Gastrocnemius medialis (tissue), 4 donors: Measurements from ENCODE around the gene STON1. TPM values are rescaled to one million over a fixed set of nuclear protein-coding genes. Genes with fewer than 3 reads are reported as not detected.

Source experiments
- ATAC-seq, 2 donors: fragments of 150-250 bp; one replicate each; pipeline ENCODE4 v1.9.1; 2016
- DNase-seq, 2 donors: peaks; one replicate each; pipeline ENCODE4 v3.0.0-alpha.2; 2019
- H3K27ac ChIP-seq, 4 donors: fragments of 200-600 bp; sonication (generic); 1 replicate in 1 of 4; 2 replicates in 3 of 4; pipeline ENCODE4 v1.5.1; 2016 to 2018; ENCODE audit warnings: mild to moderate bottlenecking in 2 of 4, moderate library complexity in 1 of 4
- H3K27me3 ChIP-seq, 3 donors: fragments of 200-600 bp; sonication (generic) in 2 of 3; 1 replicate in 1 of 3; 2 replicates in 2 of 3; pipeline versions ENCODE4 v1.5.1 to v1.6.0; 2016 to 2019; ENCODE audit warnings: mild to moderate bottlenecking in 1 of 3, moderate library complexity in 1 of 3
- H3K36me3 ChIP-seq, 2 donors: fragments of 200-600 bp; sonication (generic) in 1 of 2; one replicate each; pipeline ENCODE4 v1.5.1; 2017 to 2018
- H3K4me1 ChIP-seq, 2 donors: fragments of 200-600 bp; sonication (generic) in 1 of 2; one replicate each; pipeline ENCODE4 v1.5.1; 2016 to 2017; ENCODE audit warnings: mild to moderate bottlenecking in 2 of 2
- H3K4me3 ChIP-seq, 4 donors: fragments of 200-600 bp; sonication (generic) in 3 of 4; 1 replicate in 1 of 4; 2 replicates in 3 of 4; pipeline ENCODE4 v1.5.1; 2016 to 2019; ENCODE audit warnings: mild to moderate bottlenecking in 2 of 4
- H3K9me3 ChIP-seq, 3 donors: fragments of 200-600 bp; sonication (generic) in 2 of 3; 1 replicate in 1 of 3; 2 replicates in 2 of 3; pipeline ENCODE4 v1.5.1; 2016 to 2019
- POLR2A ChIP-seq, 2 donors: fragments of 450-650 bp; IDR thresholded peaks; one replicate each; pipeline ENCODE4 v1.6.1; 2017; ENCODE audit warnings: antibody characterized with exemption in 2 of 2, mild to moderate bottlenecking in 2 of 2, moderate library complexity in 2 of 2
- in situ Hi-C, 4 donors: fragments of 200-750 bp; cut with MboI; loops; one replicate each; pipeline versions ENCODE4 v1.15.0 to v1.8.0; 2017; ENCODE audit warnings: low sequenced_read_pairs in 4 of 4
- intact Hi-C: fragments of 100-400 bp; cut with DNase I; formaldehyde crosslinking; loops from one replicate; pipeline ENCODE4 v1.15.1; 2023; ENCODE audit warnings: low total_unique reads
- total RNA-seq, 4 donors: library from RNA; depleted of rRNA; stranded (reverse); fragments of >200 nt; gene quantifications; one replicate each; pipeline versions ENCODE4 v1.1.0 to v1.2.3, GENCODE V29; 2016
- TF ChIP-seq, protein P1 (sequence below), 5 experiments: fragments of 450-650 bp in 3 of 5; fragments of 200-600 bp in 2 of 5; sonication (generic) in 2 of 5; IDR thresholded peaks in 4 of 5; conservative IDR thresholded peaks in 1 of 5; 1 replicate in 4 of 5; 2 replicates in 1 of 5; pipeline ENCODE4 v1.5.1; 2016 to 2019; ENCODE audit warnings: antibody characterized with exemption in 5 of 5, mild to moderate bottlenecking in 3 of 5, moderate library complexity in 3 of 5

Gene STON1, protein sequence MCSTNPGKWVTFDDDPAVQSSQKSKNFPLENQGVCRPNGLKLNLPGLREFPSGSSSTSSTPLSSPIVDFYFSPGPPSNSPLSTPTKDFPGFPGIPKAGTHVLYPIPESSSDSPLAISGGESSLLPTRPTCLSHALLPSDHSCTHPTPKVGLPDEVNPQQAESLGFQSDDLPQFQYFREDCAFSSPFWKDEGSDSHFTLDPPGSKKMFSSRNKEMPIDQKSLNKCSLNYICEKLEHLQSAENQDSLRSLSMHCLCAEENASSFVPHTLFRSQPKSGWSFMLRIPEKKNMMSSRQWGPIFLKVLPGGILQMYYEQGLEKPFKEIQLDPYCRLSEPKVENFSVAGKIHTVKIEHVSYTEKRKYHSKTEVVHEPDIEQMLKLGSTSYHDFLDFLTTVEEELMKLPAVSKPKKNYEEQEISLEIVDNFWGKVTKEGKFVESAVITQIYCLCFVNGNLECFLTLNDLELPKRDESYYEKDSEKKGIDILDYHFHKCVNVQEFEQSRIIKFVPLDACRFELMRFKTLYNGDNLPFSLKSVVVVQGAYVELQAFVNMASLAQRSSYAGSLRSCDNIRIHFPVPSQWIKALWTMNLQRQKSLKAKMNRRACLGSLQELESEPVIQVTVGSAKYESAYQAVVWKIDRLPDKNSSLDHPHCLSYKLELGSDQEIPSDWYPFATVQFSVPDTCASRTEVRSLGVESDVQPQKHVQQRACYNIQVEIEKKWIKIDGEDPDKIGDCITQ
- 1 to 10 TPM; 2.6 to 5.2 (median 3.5) TPM for total RNA-seq

DNA sequence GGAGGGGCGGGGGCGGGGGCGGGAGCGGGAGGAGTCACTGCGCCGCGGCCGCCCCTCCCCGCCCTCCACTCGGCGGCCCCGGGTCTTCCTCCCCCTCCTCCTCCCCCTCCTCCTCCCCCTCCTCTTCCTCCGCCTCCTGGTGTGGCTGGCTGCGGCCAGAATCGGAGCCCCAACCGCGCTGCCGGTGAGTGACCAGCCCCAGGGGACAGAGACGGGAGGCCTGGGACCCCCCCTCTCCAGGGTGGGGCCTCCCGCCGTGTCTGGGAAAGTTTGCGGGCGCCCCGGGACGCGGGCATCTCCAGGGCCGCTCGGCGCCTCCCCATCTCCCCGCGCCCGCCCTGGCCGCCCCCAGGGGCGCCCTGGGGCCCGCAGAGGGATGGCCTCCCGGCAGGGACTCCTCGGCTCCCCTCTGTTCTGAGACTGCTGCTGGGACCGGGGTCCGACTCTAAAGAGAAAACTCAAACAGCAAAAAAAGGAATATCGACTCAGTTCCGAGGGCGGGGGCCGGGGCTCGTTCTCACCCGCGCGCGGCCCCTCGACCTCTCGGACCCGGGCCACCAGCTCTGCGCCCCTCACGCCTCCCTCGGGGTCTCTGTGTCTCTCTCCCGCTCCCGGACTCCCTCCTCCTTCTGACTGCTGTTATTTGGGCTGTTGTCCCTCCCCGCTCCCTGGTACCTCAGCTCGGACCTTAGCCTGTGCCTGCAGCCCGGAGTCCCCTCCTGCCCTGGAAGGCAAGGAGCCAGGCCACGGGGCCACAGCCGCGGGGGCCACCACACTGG lies at the start of gene STON1:
Gene STON1, plus strand, starts transcription at position 122 of the 779 bp plus-strand sequence. CDS start 50,480 bp downstream, outside the sequence.
- no peak for TF ChIP-seq POLR2A (IDR thresholded peaks at IDR 0.05)
- H3K9me3 ChIP-seq = no peaks in the 10 kb centered on the region
- intact Hi-C loops (no loop called here), in situ Hi-C loops (no loop called here)
- H3K36me3 ChIP-seq = no peaks in the 10 kb centered on the region
- peak within 1 kb of the TSS; percentile 76 to 86 (median 82) for H3K27ac ChIP-seq
- DNase-seq (peak in 1 of 2 donors; percentile 19), ATAC-seq (peak in 1 of 2 donors; percentile 14)
- H3K4me3 ChIP-seq = peak within 1 kb of the TSS; percentile 69 to 75 (median 74)
- H3K27me3 ChIP-seq = peaks cover 7 to 13% (median 7%) of the 10 kb centered on the region in 3 donors
- peaks cover 22 to 29% of the 10 kb centered on the region in 2 donors for H3K4me1 ChIP-seq

DNA sequence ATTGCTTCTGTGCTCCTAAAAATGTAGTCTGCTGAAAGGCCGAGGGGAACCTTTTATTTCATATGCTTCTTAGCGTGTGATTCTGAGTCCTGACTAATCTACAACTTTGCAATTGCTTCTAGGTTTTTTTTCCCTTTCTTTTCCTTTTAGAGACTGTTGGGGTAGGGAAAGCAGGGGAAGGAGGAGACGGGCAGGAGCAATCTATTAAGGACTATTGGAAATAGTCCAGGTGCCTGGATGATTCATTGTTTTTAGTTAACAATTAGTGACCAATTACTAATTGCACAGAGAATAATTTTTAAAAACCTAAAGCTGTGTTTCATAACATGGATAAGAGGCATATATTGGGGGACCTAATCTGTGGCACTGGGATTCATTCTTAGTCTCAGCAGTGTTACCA lies 49.4 kb upstream of the STON1 start:
- peaks cover 0 to 30% of the 10 kb centered on the region in 2 donors for H3K36me3 ChIP-seq
- DNase-seq (no peak), ATAC-seq (no peak)
- no peaks in the 10 kb centered on the region for H3K9me3 ChIP-seq
- intact Hi-C loops = no loop called here
- in situ Hi-C loops = no loop called here
- H3K27ac ChIP-seq = no peak overlapping the region
- TF ChIP-seq POLR2A (IDR thresholded peaks at IDR 0.05) = no peak
- H3K4me1 ChIP-seq = no peaks in the 10 kb centered on the region
- no peak overlapping the region for H3K4me3 ChIP-seq
- H3K27me3 ChIP-seq = no peaks in the 10 kb centered on the region

DNA sequence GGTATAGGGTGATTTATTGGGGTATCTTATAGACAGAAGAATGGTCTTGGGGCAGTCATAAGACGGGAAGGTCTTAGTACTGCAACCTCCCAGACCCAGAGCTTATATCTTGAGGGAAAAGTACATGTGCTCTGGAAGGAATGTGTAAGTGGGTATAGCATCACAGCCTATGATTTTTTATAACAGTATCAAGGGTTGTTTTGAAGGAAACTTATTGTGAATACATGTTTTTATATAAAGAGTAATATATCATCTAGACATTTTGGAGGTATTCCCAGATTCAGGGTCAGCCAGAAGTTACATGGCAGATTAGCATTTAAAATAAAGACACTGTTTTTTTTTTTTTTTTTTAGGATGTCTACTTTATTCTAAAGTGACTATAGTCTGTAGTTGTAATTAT lies 47.6 kb upstream of the STON1 start:
- intact Hi-C loops = no loop called here
- in situ Hi-C loops = no loop called here
- Histone ChIP-seq H3K27me3 (no peaks in the 10 kb centered on the region), H3K4me3 (no peak overlapping the region), H3K27ac (no peak overlapping the region), H3K36me3 (peaks cover 0 to 29% of the 10 kb centered on the region in 2 donors), H3K4me1 (no peaks in the 10 kb centered on the region), H3K9me3 (no peaks in the 10 kb centered on the region)
- TF ChIP-seq, protein P1, sequence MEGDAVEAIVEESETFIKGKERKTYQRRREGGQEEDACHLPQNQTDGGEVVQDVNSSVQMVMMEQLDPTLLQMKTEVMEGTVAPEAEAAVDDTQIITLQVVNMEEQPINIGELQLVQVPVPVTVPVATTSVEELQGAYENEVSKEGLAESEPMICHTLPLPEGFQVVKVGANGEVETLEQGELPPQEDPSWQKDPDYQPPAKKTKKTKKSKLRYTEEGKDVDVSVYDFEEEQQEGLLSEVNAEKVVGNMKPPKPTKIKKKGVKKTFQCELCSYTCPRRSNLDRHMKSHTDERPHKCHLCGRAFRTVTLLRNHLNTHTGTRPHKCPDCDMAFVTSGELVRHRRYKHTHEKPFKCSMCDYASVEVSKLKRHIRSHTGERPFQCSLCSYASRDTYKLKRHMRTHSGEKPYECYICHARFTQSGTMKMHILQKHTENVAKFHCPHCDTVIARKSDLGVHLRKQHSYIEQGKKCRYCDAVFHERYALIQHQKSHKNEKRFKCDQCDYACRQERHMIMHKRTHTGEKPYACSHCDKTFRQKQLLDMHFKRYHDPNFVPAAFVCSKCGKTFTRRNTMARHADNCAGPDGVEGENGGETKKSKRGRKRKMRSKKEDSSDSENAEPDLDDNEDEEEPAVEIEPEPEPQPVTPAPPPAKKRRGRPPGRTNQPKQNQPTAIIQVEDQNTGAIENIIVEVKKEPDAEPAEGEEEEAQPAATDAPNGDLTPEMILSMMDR (IDR thresholded peaks at IDR 0.05 in 4 of 5, conservative IDR thresholded peaks at IDR 0.05 in 1 of 5) = no peak
- TF ChIP-seq POLR2A (IDR thresholded peaks at IDR 0.05) = no peak
- no peak for ATAC-seq
- DNase-seq = no peak

DNA sequence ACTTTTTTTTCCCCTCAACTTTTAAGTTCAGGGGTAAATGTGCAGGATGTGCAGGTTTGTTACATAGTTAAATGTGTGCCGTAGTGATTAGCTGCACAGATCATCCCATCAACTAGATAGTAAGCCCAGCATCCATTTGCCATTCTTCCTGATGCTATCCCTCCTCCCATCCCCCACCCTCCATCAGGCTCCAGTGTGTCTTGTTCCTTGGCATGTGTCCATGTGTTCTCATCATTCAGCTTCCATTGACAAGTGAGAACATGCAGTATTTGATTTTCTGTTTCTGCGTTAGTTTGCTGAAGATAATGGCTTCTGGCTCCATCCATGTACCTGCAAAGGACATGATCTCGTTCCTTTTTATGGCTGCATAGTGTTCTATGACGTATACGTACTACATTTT lies 47.2 kb upstream of the STON1 start:
- TF ChIP-seq POLR2A (IDR thresholded peaks at IDR 0.05) = no peak
- TF ChIP-seq, protein P1 (IDR thresholded peaks at IDR 0.05 in 4 of 5, conservative IDR thresholded peaks at IDR 0.05 in 1 of 5) = no peak
- Histone ChIP-seq H3K4me3 (no peak overlapping the region), H3K36me3 (peaks cover 0 to 26% of the 10 kb centered on the region in 2 donors), H3K27ac (no peak overlapping the region), H3K27me3 (no peaks in the 10 kb centered on the region), H3K4me1 (no peaks in the 10 kb centered on the region), H3K9me3 (no peaks in the 10 kb centered on the region)
- DNase-seq (no peak), ATAC-seq (no peak)
- intact Hi-C loops = no loop called here
- in situ Hi-C loops = no loop called here

DNA sequence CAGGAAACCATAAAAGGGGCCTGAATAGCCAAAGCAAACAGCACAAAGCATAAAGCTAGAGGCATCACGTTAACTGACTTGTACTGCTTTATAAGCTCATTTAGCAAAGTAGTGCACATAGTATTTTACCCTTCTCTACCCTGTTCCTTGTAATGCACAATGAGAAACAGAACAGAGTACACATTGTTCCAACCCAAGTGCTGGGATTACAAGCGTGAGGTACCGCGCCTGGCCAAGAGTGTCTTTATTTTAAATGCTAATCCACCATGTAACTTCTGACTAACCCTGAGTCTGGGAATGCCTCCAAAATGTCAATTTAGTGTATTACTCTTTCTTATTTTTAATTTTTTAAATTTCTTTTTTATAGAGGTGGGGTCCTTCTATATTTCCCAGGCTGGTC lies 46.4 kb upstream of the STON1 start:
- Histone ChIP-seq H3K27me3 (no peaks in the 10 kb centered on the region), H3K4me1 (no peaks in the 10 kb centered on the region), H3K9me3 (no peaks in the 10 kb centered on the region), H3K4me3 (no peak overlapping the region), H3K36me3 (peaks cover 0 to 26% of the 10 kb centered on the region in 2 donors), H3K27ac (no peak overlapping the region)
- in situ Hi-C loops (no loop called here), intact Hi-C loops (no loop called here)
- ATAC-seq = no peak
- DNase-seq = no peak
- no peak for TF ChIP-seq POLR2A (IDR thresholded peaks at IDR 0.05)
- TF ChIP-seq, protein P1 (IDR thresholded peaks at IDR 0.05 in 4 of 5, conservative IDR thresholded peaks at IDR 0.05 in 1 of 5) = no peak
